22Rv1 (cell line): Measurements from ENCODE around the gene BPIFB6.
A peak's percentile ranks its signal among the peaks of the same experiment; 100 is the strongest.

Experiments used
- H3K27ac ChIP-seq: fragments of 450-650 bp; 2 replicates; pipeline ENCODE4 v1.5.1; 2017
- ZFX ChIP-seq: fragments of 450-650 bp; IDR thresholded peaks from 2 replicates; pipeline ENCODE4 v1.6.1; 2017; ENCODE audit warnings: antibody characterized with exemption, borderline replicate concordance
- TF ChIP-seq, protein P1 (sequence below): fragments of 450-650 bp; IDR thresholded peaks from 2 replicates; pipeline ENCODE4 v1.5.1; 2017; ENCODE audit warnings: mild to moderate bottlenecking

The BPIFB6 gene

DNA sequence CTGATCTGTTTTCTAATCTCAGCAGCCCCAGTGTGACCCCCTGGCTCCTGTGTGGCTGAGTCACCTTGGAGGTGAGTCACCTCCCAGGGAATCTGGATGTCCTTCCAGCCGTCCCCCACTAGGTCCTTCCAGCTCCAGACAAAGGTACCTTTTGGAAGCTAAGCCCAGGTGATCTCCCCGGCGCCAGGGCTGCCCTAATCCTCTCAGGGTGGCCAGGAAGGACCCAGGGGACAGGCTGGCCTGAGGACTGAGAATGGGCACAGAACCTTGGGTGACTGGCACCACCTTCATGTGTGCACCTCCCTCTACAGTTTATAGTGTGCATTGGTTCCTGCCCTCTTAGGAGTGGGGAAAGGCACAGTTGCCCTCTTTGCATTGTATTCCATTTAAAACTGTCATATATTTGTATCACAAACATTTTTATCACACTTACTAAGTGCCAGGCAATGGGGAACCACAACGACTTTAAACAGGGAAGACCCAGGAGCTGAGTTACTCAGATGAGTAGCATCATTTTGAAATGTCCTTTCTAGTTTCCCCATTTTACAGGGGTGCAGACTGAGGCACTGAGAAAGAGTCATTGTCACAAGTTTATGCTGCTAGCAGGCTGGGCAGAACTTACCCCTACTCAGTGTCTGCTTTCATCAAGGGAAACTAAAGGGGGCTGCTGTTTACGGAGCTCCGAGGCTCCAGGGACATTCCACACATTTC lies 45.4 kb downstream of the BPIFB6 start:
- no peak for TF ChIP-seq ZFX
- TF ChIP-seq, protein P1, sequence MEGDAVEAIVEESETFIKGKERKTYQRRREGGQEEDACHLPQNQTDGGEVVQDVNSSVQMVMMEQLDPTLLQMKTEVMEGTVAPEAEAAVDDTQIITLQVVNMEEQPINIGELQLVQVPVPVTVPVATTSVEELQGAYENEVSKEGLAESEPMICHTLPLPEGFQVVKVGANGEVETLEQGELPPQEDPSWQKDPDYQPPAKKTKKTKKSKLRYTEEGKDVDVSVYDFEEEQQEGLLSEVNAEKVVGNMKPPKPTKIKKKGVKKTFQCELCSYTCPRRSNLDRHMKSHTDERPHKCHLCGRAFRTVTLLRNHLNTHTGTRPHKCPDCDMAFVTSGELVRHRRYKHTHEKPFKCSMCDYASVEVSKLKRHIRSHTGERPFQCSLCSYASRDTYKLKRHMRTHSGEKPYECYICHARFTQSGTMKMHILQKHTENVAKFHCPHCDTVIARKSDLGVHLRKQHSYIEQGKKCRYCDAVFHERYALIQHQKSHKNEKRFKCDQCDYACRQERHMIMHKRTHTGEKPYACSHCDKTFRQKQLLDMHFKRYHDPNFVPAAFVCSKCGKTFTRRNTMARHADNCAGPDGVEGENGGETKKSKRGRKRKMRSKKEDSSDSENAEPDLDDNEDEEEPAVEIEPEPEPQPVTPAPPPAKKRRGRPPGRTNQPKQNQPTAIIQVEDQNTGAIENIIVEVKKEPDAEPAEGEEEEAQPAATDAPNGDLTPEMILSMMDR = peak; percentile 73
- no peak overlapping the region for H3K27ac ChIP-seq

- H3K27ac ChIP-seq = no peak within 1 kb of the TSS
- TF ChIP-seq ZFX = no peak
- TF ChIP-seq, protein P1 = no peak
These were observed 47.8 kb downstream of the BPIFB6 start, which contains the start of gene BPIFB4 for GRCh38 chr20:33079259-33079658. Gene BPIFB4, plus strand, starts transcription at chr20:33079643. Its CDS starts 1,884 bp downstream, at chr20:33081527.

DNA sequence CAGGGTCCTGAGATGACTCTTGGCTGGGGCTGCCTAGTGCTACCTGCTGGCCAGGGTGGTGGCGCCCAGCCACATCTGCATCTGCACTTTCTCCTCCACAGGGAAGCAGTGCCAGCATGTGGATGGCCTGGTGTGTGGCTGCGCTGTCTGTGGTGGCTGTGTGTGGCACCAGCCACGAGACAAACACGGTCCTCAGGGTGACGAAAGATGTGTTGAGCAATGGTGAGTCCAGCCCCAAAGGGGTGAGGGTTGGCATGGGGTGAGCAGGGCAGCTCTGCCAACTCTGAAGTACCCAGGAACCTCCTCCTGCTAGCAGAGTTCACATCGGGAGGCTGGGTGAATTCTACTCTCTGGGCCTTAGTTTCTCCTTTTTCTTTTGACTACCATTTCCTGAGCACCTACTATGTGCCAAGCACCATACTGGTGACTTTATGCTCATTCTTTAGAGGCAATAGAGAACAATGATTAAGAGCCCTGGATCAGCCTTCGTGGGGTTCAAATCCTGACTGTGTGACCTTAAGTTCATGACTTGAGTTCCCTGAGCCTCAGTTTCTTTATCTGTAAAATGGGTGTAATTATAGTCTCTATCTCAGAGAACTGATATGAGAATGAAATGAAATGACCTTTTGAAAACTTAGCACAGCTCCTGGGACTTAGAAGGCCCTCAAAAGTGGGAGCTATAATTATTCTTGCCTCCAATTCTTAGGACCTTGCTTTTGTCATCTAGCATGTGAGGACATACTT lies 50.1 kb downstream of the BPIFB6 start:
- TF ChIP-seq, protein P1 = no peak
- no peak for TF ChIP-seq ZFX

GRCh38 chr20:33082546-33082945 lies 51.1 kb downstream of the BPIFB6 start:
- TF ChIP-seq, protein P1 = no peak
- no peak for TF ChIP-seq ZFX
- no peak overlapping the region for H3K27ac ChIP-seq

More for the DNA sequence above, 50.1 kb downstream of the BPIFB6 start:
- no peak overlapping the region for H3K27ac ChIP-seq

GRCh38 chr20:33083544-33084340 lies 52.3 kb downstream of the BPIFB6 start:
- no peak overlapping the region for H3K27ac ChIP-seq
- no peak for TF ChIP-seq ZFX
- TF ChIP-seq, protein P1 = no peak

GRCh38 chr20:33084722-33085121 lies 53.3 kb downstream of the BPIFB6 start:
- H3K27ac ChIP-seq = no peak overlapping the region
- TF ChIP-seq, protein P1 = no peak
- TF ChIP-seq ZFX = no peak
